T follicular helper cell (primary cell): ENCODE data around the gene FAM237B.

Experiments used
- DNase-seq: peaks from one replicate; pipeline ENCODE4 v3.0.0-alpha.2; 2020; ENCODE audit warnings: low read depth

The FAM237B gene

GRCh38 chr7:90290244-90291113 is 30.6 kb downstream of the FAM237B start:
- DNase-seq, result no peak

- DNase-seq, result no peak
Observed at GRCh38 chr7:90288154-90288553, 33.0 kb downstream of the FAM237B start.

DNA sequence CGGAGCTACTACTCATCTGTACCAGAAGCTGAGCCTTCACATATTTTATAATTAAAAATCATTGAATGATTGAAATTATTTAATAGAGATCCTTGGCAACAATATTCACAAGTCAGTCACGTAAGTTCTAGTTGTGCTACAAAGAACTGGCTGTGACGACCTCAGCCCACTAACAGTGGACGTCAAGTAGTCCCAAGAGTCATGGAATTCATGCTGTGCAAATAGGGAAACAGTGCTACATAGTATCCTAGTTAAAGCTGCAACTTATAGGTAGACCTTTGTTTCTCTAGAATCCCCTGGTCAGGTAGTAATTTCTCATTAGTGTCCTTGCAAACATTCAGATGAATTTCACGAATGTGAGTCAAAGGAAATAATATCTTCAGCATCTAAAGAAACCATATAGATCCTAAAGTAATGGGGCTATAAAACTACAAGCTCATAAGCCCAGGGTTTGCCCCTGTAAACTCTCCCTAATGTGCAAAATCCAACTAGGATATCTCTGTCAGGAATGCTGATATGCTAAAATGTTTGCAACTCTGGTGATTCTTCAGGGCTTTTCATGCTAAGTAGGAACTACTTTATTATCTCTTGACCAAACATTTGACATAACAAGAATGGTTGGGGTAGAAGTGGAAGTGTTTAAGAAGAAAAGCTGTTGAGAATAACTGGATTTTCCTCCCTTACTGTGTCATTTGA is 44.9 kb downstream of the FAM237B start:
- no peak for DNase-seq

DNA sequence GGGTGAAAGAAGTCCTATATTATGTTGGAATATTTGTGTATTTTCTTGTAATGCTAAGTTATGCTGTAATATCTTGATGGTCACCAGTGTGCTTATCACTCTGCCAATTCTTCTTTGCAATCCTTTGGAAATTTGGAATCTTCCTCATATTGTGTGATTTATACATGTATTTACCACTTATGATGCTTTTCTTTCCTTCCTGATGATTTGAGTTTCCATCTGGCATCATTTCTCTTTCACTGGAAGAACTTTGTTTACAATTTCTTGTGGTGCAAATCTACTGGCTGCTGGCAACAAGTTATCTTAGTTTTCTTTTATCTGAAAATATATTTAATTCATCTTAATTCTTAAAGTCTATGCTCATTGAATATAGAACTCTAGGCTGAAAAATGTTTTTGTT is 46.9 kb downstream of the FAM237B start:
- DNase-seq, result no peak

GRCh38 chr7:90272242-90272641 is 48.9 kb downstream of the FAM237B start:
- DNase-seq, result no peak

DNA sequence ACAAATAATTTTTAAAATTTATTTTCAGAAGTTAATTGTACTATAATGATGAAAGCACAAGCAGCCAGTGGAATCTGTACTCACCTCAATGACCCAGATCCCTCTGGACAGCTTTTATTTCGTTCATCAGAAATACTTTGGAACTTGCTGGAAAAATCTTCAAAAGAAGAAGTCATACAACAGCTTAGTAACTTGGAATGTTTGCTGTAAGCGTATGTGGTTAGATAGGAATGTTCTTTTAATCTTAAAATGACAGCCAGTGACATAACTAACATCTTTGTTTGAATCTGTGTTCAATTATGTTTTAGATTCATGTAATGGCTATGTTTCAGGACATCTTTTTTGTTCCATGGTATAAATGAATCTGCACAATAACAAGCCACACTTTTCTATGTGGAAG is 49.4 kb downstream of the FAM237B start:
- no peak for DNase-seq

- DNase-seq, result no peak
Observed at GRCh38 chr7:90270431-90271178, 50.5 kb downstream of the FAM237B start.

DNA sequence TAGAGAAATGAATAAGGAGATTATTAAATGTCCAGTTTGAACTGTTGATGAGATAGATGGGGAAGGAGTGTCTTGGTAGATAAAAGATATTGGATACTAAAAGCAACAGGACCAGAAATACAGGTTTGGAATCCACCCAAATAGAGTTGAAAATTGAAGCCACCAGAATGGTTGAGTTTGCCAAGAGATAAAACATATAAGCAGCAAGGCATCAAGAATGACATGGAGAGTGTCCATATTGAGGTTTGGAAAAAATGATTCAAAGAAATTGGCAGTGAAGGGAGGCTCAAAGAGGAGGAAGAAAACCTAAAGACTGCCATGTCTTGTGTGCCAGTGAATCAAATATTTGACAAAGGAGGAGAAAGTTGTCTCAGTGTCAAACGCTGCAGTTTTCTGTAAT is 51.9 kb downstream of the FAM237B start:
- no peak for DNase-seq

DNA sequence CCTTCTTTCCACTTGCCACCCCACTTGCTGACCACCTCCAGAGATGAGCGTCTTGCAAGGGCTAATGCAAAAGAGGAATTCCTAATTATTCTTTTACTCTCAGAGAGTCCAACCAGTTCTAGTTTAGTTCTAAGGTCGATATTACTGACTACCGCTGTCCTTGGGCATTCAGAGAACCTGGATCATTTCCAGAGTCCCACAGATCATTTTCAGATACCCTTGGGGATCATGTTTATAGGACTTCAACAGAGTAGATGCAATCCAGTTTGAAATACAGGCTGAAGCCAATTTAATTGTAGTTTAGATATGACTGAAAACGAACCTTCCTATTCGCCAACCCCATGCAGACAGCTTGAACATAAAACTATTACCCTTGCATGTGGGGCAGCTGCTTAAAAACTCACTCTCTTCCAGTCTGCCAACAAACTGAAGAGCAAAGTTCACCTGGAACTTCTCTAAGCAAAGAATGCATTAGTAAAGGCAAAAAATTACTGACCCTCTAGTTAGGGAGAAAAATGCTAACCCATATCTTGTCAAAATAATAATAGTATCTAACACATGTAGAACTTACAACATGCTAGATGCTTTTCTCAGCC is 53.7 kb downstream of the FAM237B start:
- DNase-seq, result no peak

GRCh38 chr7:90266808-90267207 is 54.3 kb downstream of the FAM237B start:
- no peak for DNase-seq
